SK-N-SH (cell line): ENCODE data around the gene PPP2R1B.

Source experiments
- POLR2AphosphoS5 ChIP-seq: IDR thresholded peaks from 2 replicates; pipeline ENCODE4 v1.6.1; 2012; ENCODE audit warnings: low read depth, low read length
- YY1 ChIP-seq: IDR thresholded peaks from 2 replicates; pipeline ENCODE4 v1.4.0; 2012; ENCODE audit warnings: low read depth, mild to moderate bottlenecking
- TF ChIP-seq, protein P1 (sequence below): IDR thresholded peaks from 2 replicates; pipeline ENCODE4 v1.4.0; 2012; ENCODE audit warnings: low read depth
- TF ChIP-seq, protein P2 (sequence below): fragments of 200-600 bp; sonication (generic); IDR thresholded peaks from 2 replicates; pipeline ENCODE4 v1.6.1; 2017; ENCODE audit warnings: antibody characterized with exemption, mild to moderate bottlenecking, moderate library complexity
- TF ChIP-seq, protein P3 (sequence below): IDR thresholded peaks from 2 replicates; pipeline ENCODE4 v1.6.1; 2012; ENCODE audit warnings: mild to moderate bottlenecking, low read depth, low read length, moderate library complexity

DNA sequence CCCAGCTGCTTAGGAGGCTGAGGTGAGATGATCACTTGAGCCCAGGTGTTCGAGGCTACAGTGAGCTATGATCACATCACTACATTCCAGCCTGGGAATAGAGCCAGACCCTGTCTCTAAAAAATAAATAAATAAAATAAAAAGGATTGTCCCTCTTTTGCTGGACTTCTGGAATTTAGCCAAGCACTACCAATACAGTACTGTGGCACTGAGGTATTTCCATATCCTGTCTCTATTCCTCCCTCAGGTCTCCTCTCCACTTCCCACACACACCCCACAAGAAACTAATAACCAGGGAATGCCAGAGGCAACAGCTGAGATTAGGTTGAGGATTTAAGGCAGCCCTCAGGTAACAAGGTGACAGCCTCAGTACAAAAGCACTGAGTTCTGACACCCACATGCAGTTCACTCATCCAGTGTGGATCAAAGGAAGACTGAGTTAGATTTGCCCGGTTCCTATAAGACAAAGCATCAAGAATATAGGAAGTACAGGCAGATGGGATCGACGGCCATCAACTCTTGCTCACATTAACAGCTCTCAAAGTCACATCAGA, 4.5 kb upstream of the PPP2R1B start:
- TF ChIP-seq, protein P1, sequence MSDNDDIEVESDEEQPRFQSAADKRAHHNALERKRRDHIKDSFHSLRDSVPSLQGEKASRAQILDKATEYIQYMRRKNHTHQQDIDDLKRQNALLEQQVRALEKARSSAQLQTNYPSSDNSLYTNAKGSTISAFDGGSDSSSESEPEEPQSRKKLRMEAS, result no peak
- TF ChIP-seq, protein P2, sequence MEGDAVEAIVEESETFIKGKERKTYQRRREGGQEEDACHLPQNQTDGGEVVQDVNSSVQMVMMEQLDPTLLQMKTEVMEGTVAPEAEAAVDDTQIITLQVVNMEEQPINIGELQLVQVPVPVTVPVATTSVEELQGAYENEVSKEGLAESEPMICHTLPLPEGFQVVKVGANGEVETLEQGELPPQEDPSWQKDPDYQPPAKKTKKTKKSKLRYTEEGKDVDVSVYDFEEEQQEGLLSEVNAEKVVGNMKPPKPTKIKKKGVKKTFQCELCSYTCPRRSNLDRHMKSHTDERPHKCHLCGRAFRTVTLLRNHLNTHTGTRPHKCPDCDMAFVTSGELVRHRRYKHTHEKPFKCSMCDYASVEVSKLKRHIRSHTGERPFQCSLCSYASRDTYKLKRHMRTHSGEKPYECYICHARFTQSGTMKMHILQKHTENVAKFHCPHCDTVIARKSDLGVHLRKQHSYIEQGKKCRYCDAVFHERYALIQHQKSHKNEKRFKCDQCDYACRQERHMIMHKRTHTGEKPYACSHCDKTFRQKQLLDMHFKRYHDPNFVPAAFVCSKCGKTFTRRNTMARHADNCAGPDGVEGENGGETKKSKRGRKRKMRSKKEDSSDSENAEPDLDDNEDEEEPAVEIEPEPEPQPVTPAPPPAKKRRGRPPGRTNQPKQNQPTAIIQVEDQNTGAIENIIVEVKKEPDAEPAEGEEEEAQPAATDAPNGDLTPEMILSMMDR, result no peak
- TF ChIP-seq, protein P3, sequence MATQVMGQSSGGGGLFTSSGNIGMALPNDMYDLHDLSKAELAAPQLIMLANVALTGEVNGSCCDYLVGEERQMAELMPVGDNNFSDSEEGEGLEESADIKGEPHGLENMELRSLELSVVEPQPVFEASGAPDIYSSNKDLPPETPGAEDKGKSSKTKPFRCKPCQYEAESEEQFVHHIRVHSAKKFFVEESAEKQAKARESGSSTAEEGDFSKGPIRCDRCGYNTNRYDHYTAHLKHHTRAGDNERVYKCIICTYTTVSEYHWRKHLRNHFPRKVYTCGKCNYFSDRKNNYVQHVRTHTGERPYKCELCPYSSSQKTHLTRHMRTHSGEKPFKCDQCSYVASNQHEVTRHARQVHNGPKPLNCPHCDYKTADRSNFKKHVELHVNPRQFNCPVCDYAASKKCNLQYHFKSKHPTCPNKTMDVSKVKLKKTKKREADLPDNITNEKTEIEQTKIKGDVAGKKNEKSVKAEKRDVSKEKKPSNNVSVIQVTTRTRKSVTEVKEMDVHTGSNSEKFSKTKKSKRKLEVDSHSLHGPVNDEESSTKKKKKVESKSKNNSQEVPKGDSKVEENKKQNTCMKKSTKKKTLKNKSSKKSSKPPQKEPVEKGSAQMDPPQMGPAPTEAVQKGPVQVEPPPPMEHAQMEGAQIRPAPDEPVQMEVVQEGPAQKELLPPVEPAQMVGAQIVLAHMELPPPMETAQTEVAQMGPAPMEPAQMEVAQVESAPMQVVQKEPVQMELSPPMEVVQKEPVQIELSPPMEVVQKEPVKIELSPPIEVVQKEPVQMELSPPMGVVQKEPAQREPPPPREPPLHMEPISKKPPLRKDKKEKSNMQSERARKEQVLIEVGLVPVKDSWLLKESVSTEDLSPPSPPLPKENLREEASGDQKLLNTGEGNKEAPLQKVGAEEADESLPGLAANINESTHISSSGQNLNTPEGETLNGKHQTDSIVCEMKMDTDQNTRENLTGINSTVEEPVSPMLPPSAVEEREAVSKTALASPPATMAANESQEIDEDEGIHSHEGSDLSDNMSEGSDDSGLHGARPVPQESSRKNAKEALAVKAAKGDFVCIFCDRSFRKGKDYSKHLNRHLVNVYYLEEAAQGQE, result no peak
- TF ChIP-seq POLR2AphosphoS5 (no peak), YY1 (no peak)
